Coronary artery (tissue), 2 donors: ENCODE results near the gene ITPK1.

ENCODE experiments used
- DNase-seq: peaks from one replicate; pipeline ENCODE4 v3.0.0-alpha.2; 2017; ENCODE audit warnings: low spot score
- H3K27ac ChIP-seq, 2 donors: fragments of 200-600 bp; sonication (generic); one replicate each; pipeline ENCODE4 v1.5.1; 2016 to 2019
- H3K4me3 ChIP-seq: fragments of 200-600 bp; sonication (generic); 2 replicates; pipeline ENCODE4 v1.5.1; 2016; ENCODE audit warnings: mild to moderate bottlenecking, moderate library complexity
- TF ChIP-seq, protein P1 (sequence below): fragments of 200-600 bp; sonication (generic); IDR thresholded peaks from one replicate; pipeline ENCODE4 v1.5.1; 2019; ENCODE audit warnings: antibody characterized with exemption

The ITPK1 gene

GRCh38 chr14:93019367-93019843 is 96.3 kb downstream of the ITPK1 start:
- Histone ChIP-seq H3K27ac (peak overlapping the region; percentile 15 to 38), H3K4me3 (peak overlapping the region; percentile 0)
- TF ChIP-seq, protein P1, sequence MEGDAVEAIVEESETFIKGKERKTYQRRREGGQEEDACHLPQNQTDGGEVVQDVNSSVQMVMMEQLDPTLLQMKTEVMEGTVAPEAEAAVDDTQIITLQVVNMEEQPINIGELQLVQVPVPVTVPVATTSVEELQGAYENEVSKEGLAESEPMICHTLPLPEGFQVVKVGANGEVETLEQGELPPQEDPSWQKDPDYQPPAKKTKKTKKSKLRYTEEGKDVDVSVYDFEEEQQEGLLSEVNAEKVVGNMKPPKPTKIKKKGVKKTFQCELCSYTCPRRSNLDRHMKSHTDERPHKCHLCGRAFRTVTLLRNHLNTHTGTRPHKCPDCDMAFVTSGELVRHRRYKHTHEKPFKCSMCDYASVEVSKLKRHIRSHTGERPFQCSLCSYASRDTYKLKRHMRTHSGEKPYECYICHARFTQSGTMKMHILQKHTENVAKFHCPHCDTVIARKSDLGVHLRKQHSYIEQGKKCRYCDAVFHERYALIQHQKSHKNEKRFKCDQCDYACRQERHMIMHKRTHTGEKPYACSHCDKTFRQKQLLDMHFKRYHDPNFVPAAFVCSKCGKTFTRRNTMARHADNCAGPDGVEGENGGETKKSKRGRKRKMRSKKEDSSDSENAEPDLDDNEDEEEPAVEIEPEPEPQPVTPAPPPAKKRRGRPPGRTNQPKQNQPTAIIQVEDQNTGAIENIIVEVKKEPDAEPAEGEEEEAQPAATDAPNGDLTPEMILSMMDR, result no peak
- no peak for DNase-seq

DNA sequence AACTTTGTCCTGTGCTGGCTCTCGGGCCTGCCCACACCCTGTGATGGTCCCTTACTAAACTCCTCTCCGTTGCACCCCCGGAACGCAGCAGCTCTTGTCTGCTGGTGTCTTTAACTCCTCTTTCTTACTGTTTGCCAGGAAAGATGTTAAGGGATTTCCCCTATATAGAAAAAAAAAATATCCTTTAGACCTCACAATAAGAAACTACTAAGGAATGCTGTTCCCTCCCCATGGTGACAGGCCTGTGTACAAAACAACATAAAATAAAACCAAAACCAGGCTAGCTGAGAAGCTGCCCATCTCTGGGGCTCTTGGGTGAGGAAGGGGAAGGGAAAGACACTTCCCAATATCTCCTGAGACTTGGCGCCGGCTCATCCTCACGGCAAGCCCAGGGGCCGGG is 97.4 kb downstream of the ITPK1 start:
- no peak for DNase-seq
- no peak overlapping the region for H3K27ac ChIP-seq
- TF ChIP-seq, protein P1, result no peak
- H3K4me3 ChIP-seq, result no peak overlapping the region

DNA sequence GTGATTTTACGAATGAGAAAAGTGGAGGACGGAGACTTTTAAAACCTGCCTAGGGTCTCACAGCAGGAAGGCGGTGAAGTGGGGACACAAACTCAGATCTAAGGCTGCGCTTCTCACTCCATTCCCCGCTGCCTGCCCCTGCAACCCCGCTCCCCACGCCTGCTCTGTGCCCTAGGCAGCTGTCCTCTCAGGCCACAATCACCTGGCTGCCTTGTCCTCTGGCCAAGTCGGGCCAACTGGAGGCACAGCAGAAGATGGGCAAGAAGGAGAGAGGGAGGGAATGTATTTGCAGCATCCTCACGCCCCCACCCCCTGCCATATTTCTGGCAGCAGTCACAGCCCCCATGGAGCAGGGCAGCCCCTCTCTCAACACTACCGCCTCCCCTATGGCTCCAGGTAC is 97.8 kb downstream of the ITPK1 start:
- no peak for DNase-seq
- H3K4me3 ChIP-seq, result no peak overlapping the region
- H3K27ac ChIP-seq, result peak overlapping the region in 1 of 2 donors; percentile 2
- TF ChIP-seq, protein P1, result no peak

DNA sequence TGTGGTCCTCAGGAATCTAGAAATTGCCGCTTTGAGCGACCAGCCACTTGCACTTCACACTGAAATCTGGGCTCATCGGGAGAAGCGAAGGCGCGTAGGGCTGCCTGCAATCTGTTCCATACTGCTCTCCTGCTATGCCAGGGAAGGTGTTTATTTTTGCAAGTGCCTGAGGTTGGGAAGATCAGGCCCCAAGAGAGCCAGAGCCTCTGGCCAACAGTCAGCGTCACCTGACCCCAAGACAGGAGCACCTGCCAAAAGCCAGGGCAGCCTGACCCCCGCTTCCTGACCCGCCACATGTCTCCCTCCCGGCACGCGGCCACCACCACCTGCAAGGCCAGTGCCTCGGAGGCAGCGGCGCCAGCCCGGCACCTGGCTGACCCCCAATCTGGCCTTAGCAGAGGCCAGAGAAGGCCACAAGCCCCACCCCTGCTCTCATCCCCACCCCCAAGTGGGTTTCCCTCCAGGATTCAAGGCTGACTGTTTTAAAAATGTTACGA is 98.4 kb downstream of the ITPK1 start:
- H3K4me3 ChIP-seq, result no peak overlapping the region
- TF ChIP-seq, protein P1, result no peak
- no peak for DNase-seq
- no peak overlapping the region for H3K27ac ChIP-seq

DNA sequence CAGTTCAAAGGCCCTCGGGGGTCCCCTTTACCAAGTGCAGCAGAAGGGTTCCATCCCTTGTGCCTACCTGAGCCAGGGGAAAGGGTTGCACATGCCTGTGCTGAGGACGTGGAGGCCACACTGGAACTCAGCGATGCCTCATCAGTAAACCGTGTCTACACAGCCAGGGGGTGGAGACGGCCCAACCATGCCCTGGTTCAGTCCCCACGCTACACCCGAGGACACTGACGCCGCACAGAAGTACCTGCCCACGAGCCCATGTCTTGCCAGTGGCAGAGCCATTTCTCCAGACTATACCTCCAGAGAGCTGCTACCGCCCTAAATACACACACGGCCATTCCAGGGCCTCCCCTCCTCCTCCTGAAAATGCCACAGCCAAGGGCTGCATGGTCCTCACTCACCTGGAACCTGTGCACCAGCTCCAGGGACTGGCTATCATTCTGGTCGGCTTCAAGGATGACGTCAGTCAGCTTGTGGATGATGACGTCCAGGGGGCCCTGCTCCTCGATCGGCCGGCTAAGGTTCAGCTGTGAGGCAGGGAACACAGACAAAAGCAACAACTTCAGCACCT is 99.4 kb downstream of the ITPK1 start:
- DNase-seq, result no peak
- H3K27ac ChIP-seq, result no peak overlapping the region
- H3K4me3 ChIP-seq, result no peak overlapping the region
- TF ChIP-seq, protein P1, result no peak

DNA sequence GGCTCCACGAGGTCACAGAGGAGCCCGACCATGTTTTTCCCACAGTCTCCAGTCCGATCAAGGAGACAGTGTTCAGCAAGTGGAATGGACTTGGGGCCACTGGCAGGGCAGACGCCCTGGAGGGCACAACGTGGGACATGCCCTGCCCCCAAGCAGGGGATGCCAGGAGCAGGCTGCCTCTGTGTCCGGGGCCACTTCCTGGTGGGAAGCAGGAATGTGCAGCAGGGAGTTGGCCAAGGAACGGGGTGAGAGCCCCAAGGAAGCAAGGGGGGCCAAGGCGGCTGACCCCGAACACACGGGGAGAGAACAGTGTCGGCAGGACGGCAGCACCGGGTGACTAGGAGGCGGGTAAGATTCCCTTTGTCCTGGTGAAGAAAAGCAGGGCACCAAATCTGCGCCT is 100.2 kb downstream of the ITPK1 start:
- Histone ChIP-seq H3K4me3 (no peak overlapping the region), H3K27ac (no peak overlapping the region)
- TF ChIP-seq, protein P1, result no peak
- DNase-seq, result no peak

DNA sequence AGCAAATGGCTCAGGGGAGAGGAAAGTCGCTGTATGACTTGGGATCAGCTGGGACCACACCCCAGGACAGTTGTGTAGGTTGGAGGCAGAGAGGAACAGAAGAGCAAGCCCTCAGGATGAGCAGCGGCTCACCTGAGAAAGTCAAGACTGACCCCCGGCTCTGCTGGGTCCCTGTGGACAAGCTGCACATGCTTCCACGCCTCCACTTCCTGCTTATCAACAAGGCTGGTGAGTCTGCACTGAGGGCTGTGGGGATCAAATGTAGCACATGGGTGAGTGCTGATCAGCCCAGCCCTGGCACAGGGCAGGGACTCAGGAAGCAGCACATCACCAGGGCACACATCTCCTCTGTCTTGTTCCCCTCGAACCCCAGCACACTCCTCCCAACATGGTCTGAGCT is 100.7 kb downstream of the ITPK1 start:
- H3K4me3 ChIP-seq, result no peak overlapping the region
- no peak for DNase-seq
- TF ChIP-seq, protein P1, result no peak
- H3K27ac ChIP-seq, result no peak overlapping the region
